ENCODE data around the gene SUDS3. TPM values are rescaled to one million over a fixed set of nuclear protein-coding genes. Genes with fewer than 3 reads are reported as not detected.

The SUDS3 gene
- total and polyA plus RNA-seq, 10 of the 15 experiments (the other 5 are each of a cell fraction or from before 2014, with no cell fraction given), result 5.2 to 42.8 (median 21.7) TPM

DNA sequence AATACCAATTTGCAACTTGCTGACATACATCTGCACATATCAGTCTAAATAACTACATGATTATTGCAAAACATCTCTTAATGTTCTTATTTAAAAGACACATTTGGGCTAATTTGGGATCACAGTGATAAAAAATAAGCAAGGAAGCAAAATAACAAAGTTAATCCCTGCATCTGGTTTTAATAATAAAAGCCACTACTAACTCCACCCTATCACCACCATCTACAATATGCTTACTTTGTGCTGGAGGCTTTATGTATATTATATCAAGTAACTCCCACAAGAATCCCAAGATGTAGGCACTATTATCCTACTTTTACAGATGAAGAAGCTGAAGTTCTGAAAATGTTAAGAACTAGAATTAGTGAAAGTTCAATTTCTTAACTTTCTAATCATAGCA is 49.4 kb upstream of the SUDS3 start:
- H3K4me2 ChIP-seq (ENCODE audit: control insufficient read depth, insufficient read depth), result no peak overlapping the region
- peaks cover 40% of the 10 kb centered on the region for H3K79me2 ChIP-seq (ENCODE audit: control insufficient read depth, insufficient read depth, low read length)
- CTCF ChIA-PET, result interaction anchor here (1.1 to 2.0 kb wide), 3 partner anchors 10 to 49 kb away, joined by 3 to 8 read pairs (median 4); no protein-coding TSS in a partner anchor
- no peaks in the 10 kb centered on the region for H4K20me1 ChIP-seq (ENCODE audit: control insufficient read depth, insufficient read depth)
- no peak overlapping the region for H3K9ac ChIP-seq (ENCODE audit: control insufficient read depth, insufficient read depth, low read length)
- no TSS peak for BruUV-seq (replicated peaks)
- no peak for DNase-seq (ENCODE audit: low read depth, low spot score)
- in situ Hi-C loops (cut with MboI) (no loop called here), intact Hi-C loops (cut with micrococcal nuclease; ENCODE audit: unreplicated experiment) (no loop called here)
- no peak for ATAC-seq
- H3K4me3 ChIP-seq, result no peak overlapping the region
- TF ChIP-seq, protein P1, sequence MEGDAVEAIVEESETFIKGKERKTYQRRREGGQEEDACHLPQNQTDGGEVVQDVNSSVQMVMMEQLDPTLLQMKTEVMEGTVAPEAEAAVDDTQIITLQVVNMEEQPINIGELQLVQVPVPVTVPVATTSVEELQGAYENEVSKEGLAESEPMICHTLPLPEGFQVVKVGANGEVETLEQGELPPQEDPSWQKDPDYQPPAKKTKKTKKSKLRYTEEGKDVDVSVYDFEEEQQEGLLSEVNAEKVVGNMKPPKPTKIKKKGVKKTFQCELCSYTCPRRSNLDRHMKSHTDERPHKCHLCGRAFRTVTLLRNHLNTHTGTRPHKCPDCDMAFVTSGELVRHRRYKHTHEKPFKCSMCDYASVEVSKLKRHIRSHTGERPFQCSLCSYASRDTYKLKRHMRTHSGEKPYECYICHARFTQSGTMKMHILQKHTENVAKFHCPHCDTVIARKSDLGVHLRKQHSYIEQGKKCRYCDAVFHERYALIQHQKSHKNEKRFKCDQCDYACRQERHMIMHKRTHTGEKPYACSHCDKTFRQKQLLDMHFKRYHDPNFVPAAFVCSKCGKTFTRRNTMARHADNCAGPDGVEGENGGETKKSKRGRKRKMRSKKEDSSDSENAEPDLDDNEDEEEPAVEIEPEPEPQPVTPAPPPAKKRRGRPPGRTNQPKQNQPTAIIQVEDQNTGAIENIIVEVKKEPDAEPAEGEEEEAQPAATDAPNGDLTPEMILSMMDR (IDR thresholded peaks at IDR 0.05 in 2 of 3, conservative IDR thresholded peaks at IDR 0.05 in 1 of 3; ENCODE audit: control insufficient read depth in 2 of 3, extremely low read depth in 1 of 3, insufficient read depth in 1 of 3, low read depth in 3 of 3, low read length in 3 of 3), result no peak
- TF ChIP-seq TCF7 (IDR thresholded peaks at IDR 0.05; ENCODE audit: borderline replicate concordance), result no peak
- no peak for TF ChIP-seq DPF2 (IDR thresholded peaks at IDR 0.05)
- no peak for TF ChIP-seq NR2C1 (IDR thresholded peaks at IDR 0.05)
- TF ChIP-seq NBN (IDR thresholded peaks at IDR 0.05), result no peak
- TF ChIP-seq BACH1 (IDR thresholded peaks at IDR 0.05; ENCODE audit: borderline replicate concordance), result no peak
- SMC1A ChIA-PET (ENCODE audit: uncharacterized antibody, unreplicated experiment), result interaction anchor here (0.8 to 2.0 kb wide), 5 partner anchors 10 to 20 kb away, joined by 3 to 7 read pairs (median 6); no protein-coding TSS in a partner anchor
- H3K27ac ChIP-seq (ENCODE audit: control insufficient read depth, insufficient read depth), result no peak overlapping the region
- no peaks in the 10 kb centered on the region for H3K27me3 ChIP-seq (replicated peaks in 1 of 2; ENCODE audit: control insufficient read depth in 2 of 2, insufficient read depth in 2 of 2, low read length in 1 of 2)
- H3K4me1 ChIP-seq (ENCODE audit: control insufficient read depth, insufficient read depth, low read length), result peaks cover 18% of the 10 kb centered on the region
- peaks cover 3% of the 10 kb centered on the region; the same call in 2 of the 3 replicates for H3K9me3 ChIP-seq (replicated peaks; ENCODE audit: control insufficient read depth, insufficient read depth, low read length)
- no peak for FAIRE-seq
- RAD21 ChIA-PET (ENCODE audit: unreplicated experiment), result interaction anchor here (0.9 kb wide), 1 partner anchor 27 kb away, joined by 3 read pairs; no protein-coding TSS in a partner anchor
- H3K36me3 ChIP-seq (ENCODE audit: control insufficient read depth in 2 of 2, insufficient read depth in 2 of 2, low read length in 1 of 2), result no peaks in the 10 kb centered on the region
- POLR2A ChIA-PET, result interaction anchor here (0.5 to 1.1 kb wide), 6 partner anchors 9 to 27 kb away, joined by 3 to 9 read pairs (median 3); no protein-coding TSS in a partner anchor
- H2AFZ ChIP-seq (ENCODE audit: control insufficient read depth, low read depth, low read length), result no peak overlapping the region
